Motor neuron (in vitro differentiated cells): ENCODE results near the gene TMEM45A. TPM values are rescaled to one million over a fixed set of nuclear protein-coding genes. Genes with fewer than 3 reads are reported as not detected.
A peak's percentile ranks its signal among the peaks of the same experiment; 100 is the strongest.

ENCODE experiments used
- ATAC-seq, 8 experiments: fragments of 200-7000 bp; cut with Tn5 transposase; replicated peaks in 6 of 8; 2 replicates each; pipeline ENCODE4 v1.8.0; 2021; ENCODE audit warnings: mild to moderate bottlenecking in 8 of 8, moderate library complexity in 8 of 8
- H3K27ac ChIP-seq, 2 donors: fragments of 250-450 bp; sonication (Bioruptor Pico); 2 replicates each; pipeline ENCODE4 v1.9.0; 2021; ENCODE audit warnings: antibody characterized with exemption in 2 of 2, mild to moderate bottlenecking in 2 of 2, moderate library complexity in 1 of 2
- H3K4me1 ChIP-seq, 2 donors: fragments of 250-450 bp; sonication (Bioruptor Pico); replicated peaks in 1 of 2; 2 replicates each; pipeline ENCODE4 v1.6.1; 2021; ENCODE audit warnings: antibody characterized with exemption in 2 of 2, mild to moderate bottlenecking in 2 of 2, moderate library complexity in 1 of 2
- H3K4me3 ChIP-seq, 5 donors: fragments of 250-450 bp; sonication (Bioruptor Pico); 2 replicates each; pipeline ENCODE4 v1.9.0; 2021; ENCODE audit warnings: antibody characterized with exemption in 5 of 5, mild to moderate bottlenecking in 5 of 5, moderate library complexity in 4 of 5
- WGBS, 10 experiments: fragments of 450-650 bp; shearing (Covaris generic); methylation state at CpG; one replicate each; pipeline ENCODE4 v1.0.0; 2022; 5-methylcytosine and 5-hydroxymethylcytosine counted together
- in situ Hi-C, 9 experiments: fragments of 400-800 bp; cut with MboI; loops; one replicate each; pipeline ENCODE4 v1.15.0; 2021; ENCODE audit warnings: low sequenced_read_pairs in 9 of 9, low pct_unique_long_range_greater_than_20kb in 2 of 9; ENCODE audit not compliant: unreplicated experiment in 9 of 9
- total RNA-seq, 8 experiments: library from RNA; unstranded; fragments of 300-600 nt; gene quantifications; 2 replicates each; pipeline versions ENCODE4 v1.2.3 to v1.2.4, GENCODE V29; 2022

The TMEM45A gene
- total RNA-seq, 8 experiments from 2014 or later = 0.31 to 40.2 (median 23.0) TPM

- H3K27ac ChIP-seq = no peak overlapping the region
- ATAC-seq = no peak
- H3K4me3 ChIP-seq = no peak overlapping the region
- 7 to 70% (median 55%) methylated on average over 1 to 3 of the region's 3 CpGs; no CpG with 5 or more reads in 1 of the 10 experiments for WGBS, 10 experiments
- in situ Hi-C loops = loop anchor here in 4 of 9 experiments (5.0 to 25.0 kb wide), 3 partner anchors 129 to 754 kb away; no protein-coding TSS in a partner anchor
- H3K4me1 ChIP-seq = no peaks in the 10 kb centered on the region
Observed at GRCh38 chr3:100591411-100591810, 99.0 kb downstream of the TMEM45A start.

GRCh38 chr3:100600181-100601042 is 108.0 kb downstream of the TMEM45A start:
- Histone ChIP-seq H3K4me1 (no peaks in the 10 kb centered on the region), H3K4me3 (no peak overlapping the region), H3K27ac (no peak overlapping the region)
- ATAC-seq = no peak
- in situ Hi-C loops = no loop called here
- 0 to 100% (median 77%) methylated on average over 1 to 4 of the region's 11 CpGs; no CpG with 5 or more reads in 3 of the 10 experiments for WGBS, 10 experiments

- Histone ChIP-seq H3K4me3 (no peak overlapping the region), H3K4me1 (no peaks in the 10 kb centered on the region), H3K27ac (no peak overlapping the region)
- peak in 2 of 8 experiments; percentile 29 to 72 for ATAC-seq
- in situ Hi-C loops = no loop called here
- 25 to 70% (median 61%) methylated on average over 3 to 7 of the region's 7 CpGs for WGBS, 10 experiments
Observed at GRCh38 chr3:100602506-100603444, 110.4 kb downstream of the TMEM45A start.

GRCh38 chr3:100603469-100603868 is 111.0 kb downstream of the TMEM45A start:
- Histone ChIP-seq H3K4me3 (no peak overlapping the region), H3K4me1 (no peaks in the 10 kb centered on the region), H3K27ac (no peak overlapping the region)
- in situ Hi-C loops = no loop called here
- WGBS, 10 experiments = 0 to 79% (median 61%) methylated on average over 1 to 4 of the region's 5 CpGs; no CpG with 5 or more reads in 2 of the 10 experiments
- ATAC-seq = peak in 4 of 8 experiments; percentile 21 to 81 (median 80)

GRCh38 chr3:100605358-100605757 is 112.9 kb downstream of the TMEM45A start:
- WGBS, 10 experiments = 70 to 100% (median 92%) methylated on average over 1 to 3 of the region's 8 CpGs; no CpG with 5 or more reads in 5 of the 10 experiments
- H3K4me1 ChIP-seq = no peaks in the 10 kb centered on the region
- ATAC-seq = no peak
- in situ Hi-C loops = no loop called here
- no peak overlapping the region for H3K4me3 ChIP-seq
- no peak overlapping the region for H3K27ac ChIP-seq

GRCh38 chr3:100606894-100607512 is 114.6 kb downstream of the TMEM45A start:
- H3K4me3 ChIP-seq = no peak overlapping the region
- no peaks in the 10 kb centered on the region for H3K4me1 ChIP-seq
- no peak overlapping the region for H3K27ac ChIP-seq
- peak in 1 of 8 experiments; percentile 34 for ATAC-seq
- in situ Hi-C loops = no loop called here

GRCh38 chr3:100609305-100609704 is 116.9 kb downstream of the TMEM45A start, which contains the start of gene ADGRG7:
TSS of gene ADGRG7 (plus strand) at chr3:100609601. CDS start at chr3:100609857, 256 bp downstream.
- ATAC-seq = no peak
- WGBS, 10 experiments = 0 to 100% (median 82%) methylated on average over 1 to 2 of the region's 2 CpGs; no CpG with 5 or more reads in 2 of the 10 experiments
- Histone ChIP-seq H3K4me3 (no peak within 1 kb of the TSS), H3K27ac (no peak within 1 kb of the TSS), H3K4me1 (no peaks in the 10 kb centered on the region)
- in situ Hi-C loops = no loop called here

- H3K27ac ChIP-seq = no peak overlapping the region
- ATAC-seq = no peak
- no peaks in the 10 kb centered on the region for H3K4me1 ChIP-seq
- in situ Hi-C loops = no loop called here
- H3K4me3 ChIP-seq = no peak overlapping the region
- WGBS, 10 experiments = 0 to 94% (median 45%) methylated on average over 1 to 2 of the region's 2 CpGs; no CpG with 5 or more reads in 1 of the 10 experiments
Observed at GRCh38 chr3:100609963-100610362, 117.5 kb downstream of the TMEM45A start.

- ATAC-seq = no peak
- Histone ChIP-seq H3K4me3 (no peak overlapping the region), H3K27ac (no peak overlapping the region), H3K4me1 (no peaks in the 10 kb centered on the region)
- WGBS, 10 experiments = 59 to 100% (median 87%) methylated on average over 1 to 3 of the region's 3 CpGs; no CpG with 5 or more reads in 3 of the 10 experiments
- in situ Hi-C loops = no loop called here
Observed at GRCh38 chr3:100611221-100611620, 118.8 kb downstream of the TMEM45A start.

- no peaks in the 10 kb centered on the region for H3K4me1 ChIP-seq
- no peak overlapping the region for H3K27ac ChIP-seq
- no peak for ATAC-seq
- in situ Hi-C loops = no loop called here
- WGBS, 10 experiments = 31 to 89% (median 67%) methylated on average over 2 to 4 of the region's 4 CpGs
- H3K4me3 ChIP-seq = no peak overlapping the region
Observed at GRCh38 chr3:100613721-100614390, 121.4 kb downstream of the TMEM45A start.

- no peak overlapping the region for H3K27ac ChIP-seq
- in situ Hi-C loops = no loop called here
- no peaks in the 10 kb centered on the region for H3K4me1 ChIP-seq
- no peak overlapping the region for H3K4me3 ChIP-seq
- no peak for ATAC-seq
Observed at GRCh38 chr3:100614941-100615340, 122.5 kb downstream of the TMEM45A start.

GRCh38 chr3:100615684-100616083 is 123.3 kb downstream of the TMEM45A start:
- H3K27ac ChIP-seq = no peak overlapping the region

More at GRCh38 chr3:100615684-100616083, 123.3 kb downstream of the TMEM45A start:
- ATAC-seq = no peak
- Histone ChIP-seq H3K4me3 (no peak overlapping the region), H3K4me1 (no peaks in the 10 kb centered on the region)
- in situ Hi-C loops = no loop called here
